ENCODE measurements around the gene KLF9. TPM values are rescaled to one million over a fixed set of nuclear protein-coding genes. Genes with fewer than 3 reads are reported as not detected.

KLF9 gene
- 10 to 100 TPM; 16.2 TPM for total RNA-seq

GRCh38 chr9:70413799-70414775, at the start of gene KLF9:
Gene KLF9, minus strand, starts transcription at chr9:70414657. Its CDS starts 1,294 bp downstream, at chr9:70413363.
- Mint-ChIP-seq H3K9me3 (no peaks in the 10 kb centered on the region), H3K27ac (peak within 1 kb of the TSS; percentile 100), H3K36me3 (peaks cover 5% of the 10 kb centered on the region), H3K27me3 (no peaks in the 10 kb centered on the region), H3K4me1 (peaks cover 40% of the 10 kb centered on the region), H3K4me3 (peak within 1 kb of the TSS; percentile 97)
- DNase-seq (peak; percentile 86), ATAC-seq (ENCODE audit: low read depth) (peak; percentile 83)
- POLR2A ChIA-PET = interaction anchor here (0.5 to 1.6 kb wide), 5 partner anchors 16 to 188 kb away, joined by 3 to 8 read pairs (median 3); no protein-coding TSS in a partner anchor

DNA sequence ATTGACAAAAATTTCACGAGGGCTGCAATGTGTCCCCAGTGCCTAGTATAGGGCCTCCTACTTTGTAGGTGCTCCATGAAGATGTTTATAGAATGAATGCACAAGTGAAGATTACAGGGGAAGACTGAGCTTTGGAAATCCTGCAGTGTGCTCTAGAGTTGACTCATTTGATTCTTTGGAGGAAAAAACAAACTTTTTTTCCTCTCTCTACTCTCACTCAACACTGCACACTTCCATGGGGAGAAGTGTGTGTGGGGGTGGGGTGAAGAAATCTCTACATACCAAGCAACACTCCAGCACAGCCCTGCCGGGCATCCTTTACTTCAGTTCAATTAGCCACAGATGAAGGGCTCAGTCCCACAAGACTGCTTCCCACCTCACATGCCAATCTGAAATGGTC, 49.4 kb upstream of the KLF9 start:
- no peak for ATAC-seq (ENCODE audit: low read depth)
- Mint-ChIP-seq H3K27me3 (no peaks in the 10 kb centered on the region), H3K27ac (no peak overlapping the region), H3K9me3 (no peaks in the 10 kb centered on the region), H3K4me3 (no peak overlapping the region), H3K36me3 (no peaks in the 10 kb centered on the region), H3K4me1 (peaks cover 4% of the 10 kb centered on the region)
- DNase-seq = no peak
- POLR2A ChIA-PET = no interaction called here

DNA sequence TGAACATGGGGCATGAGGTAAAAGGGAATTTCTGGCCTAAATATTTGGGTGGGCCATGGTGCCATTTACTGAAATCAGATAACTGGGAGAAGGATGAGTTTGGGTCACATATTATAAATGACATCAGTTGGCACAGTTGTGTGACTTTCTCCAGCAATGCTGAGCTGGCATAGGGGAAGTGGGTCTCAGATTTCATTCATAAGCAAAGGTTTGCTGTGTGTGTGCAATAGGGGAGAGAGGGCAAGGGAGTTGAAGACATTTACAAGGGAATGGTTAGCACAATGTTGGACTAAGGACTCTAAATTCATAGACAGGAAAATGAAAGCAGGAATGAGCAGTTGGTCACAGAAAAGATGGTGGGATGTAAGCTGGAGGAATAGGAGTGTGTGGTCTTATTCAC, 47.8 kb upstream of the KLF9 start:
- no peak for ATAC-seq (ENCODE audit: low read depth)
- H3K4me1 Mint-ChIP-seq = peaks cover 4% of the 10 kb centered on the region
- H3K27ac Mint-ChIP-seq = no peak overlapping the region
- no peak for DNase-seq
- POLR2A ChIA-PET = no interaction called here
- H3K4me3 Mint-ChIP-seq = no peak overlapping the region
- H3K27me3 Mint-ChIP-seq = no peaks in the 10 kb centered on the region
- peaks cover 2% of the 10 kb centered on the region for H3K36me3 Mint-ChIP-seq
- H3K9me3 Mint-ChIP-seq = no peaks in the 10 kb centered on the region

DNA sequence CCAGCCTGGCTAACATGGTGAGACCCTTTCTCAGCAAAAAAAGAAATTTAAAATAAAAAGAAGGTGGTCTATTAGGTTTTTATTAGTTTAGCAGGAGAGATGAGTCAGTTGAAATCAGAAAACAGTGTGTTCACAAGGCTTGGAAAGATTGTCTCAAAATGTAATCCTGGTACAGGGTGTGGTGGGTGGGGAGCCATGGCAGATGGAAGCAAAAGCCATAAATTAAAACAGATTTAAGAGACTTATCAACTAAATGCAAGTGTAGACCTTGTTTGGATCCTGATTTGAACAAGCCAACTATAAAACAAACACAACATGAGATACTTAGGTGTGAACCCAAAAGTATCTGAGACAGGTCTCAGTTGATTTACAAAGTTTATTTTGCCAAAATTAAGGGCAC, 42.8 kb upstream of the KLF9 start:
- Mint-ChIP-seq H3K4me3 (no peak overlapping the region), H3K4me1 (peaks cover 2% of the 10 kb centered on the region), H3K36me3 (peaks cover 3% of the 10 kb centered on the region), H3K27ac (no peak overlapping the region), H3K27me3 (no peaks in the 10 kb centered on the region), H3K9me3 (no peaks in the 10 kb centered on the region)
- ATAC-seq (ENCODE audit: low read depth) (no peak), DNase-seq (no peak)
- POLR2A ChIA-PET = no interaction called here

DNA sequence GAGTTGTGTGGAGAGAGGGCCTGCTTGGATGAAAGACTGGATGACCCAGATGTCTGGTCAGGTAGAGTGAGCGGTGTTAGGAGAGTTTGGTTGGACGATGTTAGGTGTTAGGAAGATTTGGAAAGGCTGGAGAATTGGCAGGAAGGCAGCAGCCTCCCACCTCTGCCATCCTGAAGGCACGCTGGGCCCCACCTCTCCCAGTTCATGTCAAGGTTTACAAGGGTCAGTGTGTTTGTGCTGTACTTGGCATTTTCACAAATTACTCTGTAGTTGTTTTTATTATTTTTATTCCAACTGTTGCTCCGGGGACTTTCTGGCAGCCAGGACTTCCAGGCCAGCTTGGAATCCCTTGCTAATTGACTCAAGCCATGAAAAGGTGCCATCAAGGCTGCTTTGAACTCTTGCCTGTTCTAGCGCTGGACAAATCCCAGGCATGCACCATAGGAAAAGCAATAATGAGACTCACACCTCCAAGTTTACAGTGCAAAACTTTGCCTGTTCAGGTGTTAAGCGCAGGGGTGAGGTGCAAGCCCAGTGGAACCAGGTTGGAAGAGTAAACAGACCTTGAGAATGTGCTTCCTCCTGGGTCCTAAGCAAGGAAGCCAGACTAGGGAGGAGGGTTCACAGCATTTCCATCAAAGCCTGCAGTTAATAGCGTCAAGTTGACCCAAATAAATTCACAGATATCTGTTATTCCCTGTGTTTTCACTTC, 41.7 kb upstream of the KLF9 start:
- ATAC-seq (ENCODE audit: low read depth) (no peak), DNase-seq (no peak)
- H3K4me3 Mint-ChIP-seq = no peak overlapping the region
- H3K9me3 Mint-ChIP-seq = no peaks in the 10 kb centered on the region
- no peak overlapping the region for H3K27ac Mint-ChIP-seq
- POLR2A ChIA-PET = no interaction called here
- peaks cover 3% of the 10 kb centered on the region for H3K36me3 Mint-ChIP-seq
- no peaks in the 10 kb centered on the region for H3K4me1 Mint-ChIP-seq
- H3K27me3 Mint-ChIP-seq = no peaks in the 10 kb centered on the region

GRCh38 chr9:70452365-70452764, 37.9 kb upstream of the KLF9 start:
- Mint-ChIP-seq H3K9me3 (no peaks in the 10 kb centered on the region), H3K27ac (no peak overlapping the region), H3K27me3 (no peaks in the 10 kb centered on the region), H3K4me3 (no peak overlapping the region), H3K36me3 (peaks cover 1% of the 10 kb centered on the region), H3K4me1 (peaks cover 5% of the 10 kb centered on the region)
- DNase-seq (no peak), ATAC-seq (ENCODE audit: low read depth) (no peak)
- POLR2A ChIA-PET = no interaction called here

DNA sequence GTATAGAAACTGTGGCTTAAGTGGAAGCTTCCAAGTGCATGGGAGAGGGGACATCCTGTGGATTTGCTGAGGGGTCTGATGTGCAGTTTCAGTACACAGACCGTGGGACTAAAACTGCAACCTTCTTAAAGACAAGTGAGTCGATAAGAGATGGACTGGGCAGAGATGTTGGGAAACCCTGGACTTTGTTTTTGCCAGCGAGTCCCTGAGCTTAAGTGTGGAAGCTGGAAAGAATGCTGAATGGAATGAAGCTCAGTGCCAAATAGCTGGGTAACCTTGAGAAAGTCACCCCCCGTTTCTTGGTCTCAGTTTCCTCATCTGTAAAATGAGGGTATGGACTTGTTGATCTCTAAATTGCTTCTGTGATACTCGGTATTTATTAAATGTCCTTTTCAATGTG, 37.3 kb upstream of the KLF9 start:
- Mint-ChIP-seq H3K27ac (no peak overlapping the region), H3K27me3 (no peaks in the 10 kb centered on the region), H3K36me3 (peaks cover 1% of the 10 kb centered on the region), H3K9me3 (no peaks in the 10 kb centered on the region), H3K4me3 (no peak overlapping the region), H3K4me1 (peaks cover 5% of the 10 kb centered on the region)
- DNase-seq = no peak
- no peak for ATAC-seq (ENCODE audit: low read depth)
- POLR2A ChIA-PET = interaction anchor here (0.5 kb wide), 1 partner anchor 155 kb away, joined by 3 read pairs; no protein-coding TSS in a partner anchor

GRCh38 chr9:70450738-70451137, 36.3 kb upstream of the KLF9 start:
- Mint-ChIP-seq H3K27me3 (no peaks in the 10 kb centered on the region), H3K27ac (no peak overlapping the region), H3K36me3 (peaks cover 1% of the 10 kb centered on the region), H3K9me3 (no peaks in the 10 kb centered on the region), H3K4me1 (peaks cover 8% of the 10 kb centered on the region), H3K4me3 (no peak overlapping the region)
- ATAC-seq (ENCODE audit: low read depth) (no peak), DNase-seq (no peak)
- POLR2A ChIA-PET = no interaction called here

GRCh38 chr9:70449461-70449860, 35.0 kb upstream of the KLF9 start:
- no peak overlapping the region for H3K27ac Mint-ChIP-seq
- H3K9me3 Mint-ChIP-seq = no peaks in the 10 kb centered on the region
- ATAC-seq (ENCODE audit: low read depth) (no peak), DNase-seq (no peak)
- peaks cover 8% of the 10 kb centered on the region for H3K4me1 Mint-ChIP-seq
- no peaks in the 10 kb centered on the region for H3K27me3 Mint-ChIP-seq
- no peak overlapping the region for H3K4me3 Mint-ChIP-seq
- peaks cover 1% of the 10 kb centered on the region for H3K36me3 Mint-ChIP-seq
- POLR2A ChIA-PET = no interaction called here

- H3K27ac Mint-ChIP-seq = no peak overlapping the region
- POLR2A ChIA-PET = no interaction called here
- H3K4me1 Mint-ChIP-seq = peaks cover 8% of the 10 kb centered on the region
- DNase-seq (no peak), ATAC-seq (ENCODE audit: low read depth) (no peak)
- peaks cover 1% of the 10 kb centered on the region for H3K36me3 Mint-ChIP-seq
- no peaks in the 10 kb centered on the region for H3K9me3 Mint-ChIP-seq
- no peaks in the 10 kb centered on the region for H3K27me3 Mint-ChIP-seq
- H3K4me3 Mint-ChIP-seq = no peak overlapping the region
Observed at GRCh38 chr9:70448919-70449318, 34.5 kb upstream of the KLF9 start.

DNA sequence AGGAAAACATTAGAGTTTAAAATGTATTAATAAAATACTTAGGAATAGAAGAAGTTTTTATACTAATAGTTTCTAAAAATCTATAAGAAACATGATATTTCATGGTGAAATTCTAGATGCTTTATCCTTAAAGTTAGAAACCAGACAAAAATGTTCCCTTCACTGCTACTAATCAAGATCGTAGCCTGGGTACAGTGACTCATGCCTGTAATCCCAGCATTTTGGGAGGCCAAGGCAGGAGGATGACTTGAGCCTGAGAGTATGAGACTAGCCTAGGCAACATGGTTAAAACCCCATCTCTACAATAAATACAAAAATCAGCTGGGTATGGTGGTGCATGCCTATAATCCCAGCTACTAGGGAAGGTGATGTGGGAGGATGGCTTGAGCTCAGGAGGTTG, 30.4 kb upstream of the KLF9 start:
- no peak for DNase-seq
- Mint-ChIP-seq H3K27ac (no peak overlapping the region), H3K36me3 (no peaks in the 10 kb centered on the region), H3K4me3 (no peak overlapping the region), H3K27me3 (no peaks in the 10 kb centered on the region), H3K4me1 (peaks cover 8% of the 10 kb centered on the region), H3K9me3 (no peaks in the 10 kb centered on the region)
- POLR2A ChIA-PET = interaction anchor here (1.1 kb wide), 1 partner anchor 31 kb away, joined by 3 read pairs; no protein-coding TSS in a partner anchor
- ATAC-seq (ENCODE audit: low read depth) = no peak

- POLR2A ChIA-PET = no interaction called here
- H3K27me3 Mint-ChIP-seq = no peaks in the 10 kb centered on the region
Observed at GRCh38 chr9:70442328-70442848, 27.9 kb upstream of the KLF9 start.

GRCh38 chr9:70441622-70442021, 27.2 kb upstream of the KLF9 start:
- no peaks in the 10 kb centered on the region for H3K27me3 Mint-ChIP-seq

More at GRCh38 chr9:70442328-70442848, 27.9 kb upstream of the KLF9 start:
- DNase-seq (no peak), ATAC-seq (ENCODE audit: low read depth) (no peak)
- Mint-ChIP-seq H3K27ac (no peak overlapping the region), H3K4me1 (peaks cover 16% of the 10 kb centered on the region), H3K36me3 (no peaks in the 10 kb centered on the region), H3K9me3 (no peaks in the 10 kb centered on the region), H3K4me3 (no peak overlapping the region)

More at GRCh38 chr9:70441622-70442021, 27.2 kb upstream of the KLF9 start:
- Mint-ChIP-seq H3K4me3 (no peak overlapping the region), H3K27ac (no peak overlapping the region), H3K36me3 (no peaks in the 10 kb centered on the region), H3K4me1 (peaks cover 16% of the 10 kb centered on the region), H3K9me3 (no peaks in the 10 kb centered on the region)
- DNase-seq (no peak), ATAC-seq (ENCODE audit: low read depth) (no peak)
- POLR2A ChIA-PET = interaction anchor here (2.2 kb wide), 1 partner anchor 21 kb away, joined by 5 read pairs; no protein-coding TSS in a partner anchor
